K562 (cell line): ENCODE results near the gene NKIRAS1. TPM values are rescaled to one million over a fixed set of nuclear protein-coding genes. Genes with fewer than 3 reads are reported as not detected.

Source experiments
- CBX2 ChIP-seq: fragments of 200-600 bp; sonication (generic); IDR thresholded peaks from one replicate; pipeline ENCODE4 v1.6.1; 2012; ENCODE audit warnings: mild to moderate bottlenecking, low read length, inconsistent platforms; ENCODE audit not compliant: insufficient read depth, poor library complexity, severe bottlenecking
- CREBBP ChIP-seq: IDR thresholded peaks from one replicate; pipeline ENCODE4 v1.6.1; 2012; ENCODE audit warnings: low read depth, mild to moderate bottlenecking, control low read depth, inconsistent platforms, low read length
- GTF2E2 ChIP-seq: fragments of 200-800 bp; sonication (Bioruptor generic); IDR thresholded peaks from 2 replicates; pipeline ENCODE4 v1.6.1; 2016; ENCODE audit warnings: missing genetic modification characterization, missing compliant biosample characterization
- HDAC3 ChIP-seq: fragments of 450-650 bp; IDR thresholded peaks from 2 replicates; pipeline ENCODE4 v1.6.1; 2018; ENCODE audit warnings: borderline replicate concordance, mild to moderate bottlenecking, moderate library complexity; ENCODE audit not compliant: partially characterized antibody
- SPI1 ChIP-seq: IDR thresholded peaks from 2 replicates; pipeline ENCODE4 v1.6.1; 2011; ENCODE audit warnings: low read depth, low read length, control low read depth, borderline replicate concordance
- TAF7 ChIP-seq: fragments of 450-650 bp; IDR thresholded peaks from 2 replicates; pipeline ENCODE4 v1.6.1; 2016; ENCODE audit warnings: missing genetic modification characterization, missing compliant biosample characterization
- TCF3 ChIP-seq: sonication (generic); formaldehyde crosslinking; IDR thresholded peaks from 2 replicates; pipeline ENCODE4 v1.4.0; 2020; ENCODE audit warnings: mild to moderate bottlenecking, missing genetic modification reagents
- ZBED1 ChIP-seq: IDR thresholded peaks from 2 replicates; pipeline ENCODE4 v1.6.1; 2014
- ZNF780A ChIP-seq: fragments of 250-450 bp; sonication (Bioruptor Pico); IDR thresholded peaks from 2 replicates; pipeline ENCODE4 v1.5.0; 2021; ENCODE audit warnings: mild to moderate bottlenecking
- polyA plus RNA-seq, 8 experiments: library from polyadenylated mRNA; depleted of rRNA in 4 of 8; stranded (reverse) in 5 of 8; unstranded in 3 of 8; fragments of >200 nt; fragmentation: Nextera tagmentation in 2 of 8; fragmentation: Illumina TruSeq in 1 of 8; extraction: Ambion mirVana in 2 of 8; extraction: Trizol in 1 of 8; gene quantifications; 2 replicates each; pipeline versions ENCODE4 v1.2.1 to v1.2.3, GENCODE V29; 2011 to 2014; ENCODE audit warnings: inconsistent platforms in 1 of 8, missing spikeins in 1 of 8
- total RNA-seq, 7 experiments: library from RNA; depleted of rRNA in 6 of 7; stranded (reverse); fragments of >200 nt in 6 of 7; fragmentation: Illumina TruSeq in 2 of 7; extraction: Trizol in 2 of 7; gene quantifications; 2 replicates each; pipeline versions ENCODE4 v1.2.1 to v1.2.3, GENCODE V29; 2011 to 2021; ENCODE audit warnings: low replicate concordance in 1 of 7
- TF ChIP-seq, protein P1 (sequence below), 2 experiments: IDR thresholded peaks; 2 replicates each; pipeline ENCODE4 v1.6.1; 2012; ENCODE audit warnings: improper control_type of control experiment in 2 of 2, low read depth in 2 of 2, low read length in 2 of 2, borderline replicate concordance in 1 of 2
- TF ChIP-seq, protein P2 (sequence below): fragments of 200-400 bp; formaldehyde crosslinking; IDR thresholded peaks from 2 replicates; pipeline ENCODE4 v1.6.1; 2017; ENCODE audit warnings: mild to moderate bottlenecking, low read depth, low read length, moderate library complexity

Gene NKIRAS1
- total and polyA plus RNA-seq, 9 of the 15 experiments (the other 6 are each of a cell fraction or from before 2014, with no cell fraction given) = 5.1 to 10.3 (median 6.3) TPM

DNA sequence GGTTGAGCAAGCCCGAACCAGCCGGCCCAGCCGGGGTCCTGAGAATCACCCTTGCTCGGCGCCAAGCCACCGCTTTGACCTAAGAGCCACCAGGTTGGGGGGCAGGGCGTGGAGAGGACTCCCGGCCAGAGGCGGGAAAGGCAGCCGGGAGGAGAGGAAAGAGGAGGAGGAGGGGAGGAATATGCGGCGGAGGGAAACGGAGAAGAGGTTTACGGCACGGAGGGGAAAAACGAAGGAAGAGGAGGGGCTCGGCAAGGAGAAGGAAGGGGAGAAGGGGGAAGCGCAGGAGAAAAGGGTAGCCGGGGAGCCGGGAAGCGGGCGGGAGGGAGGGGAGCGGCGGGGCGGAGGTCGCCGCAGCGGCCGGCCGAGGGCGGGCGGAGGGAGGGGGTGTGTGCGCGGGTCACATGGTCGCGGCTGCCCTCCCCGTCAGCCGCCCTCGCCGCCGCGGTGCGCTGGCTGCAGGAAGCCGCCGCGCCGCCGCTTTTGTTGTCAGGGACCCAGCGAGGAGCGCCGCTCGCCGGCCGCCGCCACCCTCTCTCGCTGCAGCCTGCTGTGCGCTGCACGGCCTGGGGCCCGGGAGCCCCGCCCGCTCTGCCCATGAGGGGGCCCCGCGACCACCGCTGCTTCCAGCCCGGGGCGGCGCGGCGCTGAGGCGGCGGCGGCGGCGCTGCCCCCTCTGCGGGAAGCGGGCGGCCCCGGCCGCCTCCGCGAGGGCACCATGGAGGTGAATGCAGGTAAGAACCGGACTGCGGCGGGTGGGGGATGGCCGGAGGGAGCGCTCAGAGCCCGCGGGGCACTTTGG lies 28.3 kb upstream of the NKIRAS1 start, which contains the start of gene NR1D2 (continued):
- TF ChIP-seq, protein P1, sequence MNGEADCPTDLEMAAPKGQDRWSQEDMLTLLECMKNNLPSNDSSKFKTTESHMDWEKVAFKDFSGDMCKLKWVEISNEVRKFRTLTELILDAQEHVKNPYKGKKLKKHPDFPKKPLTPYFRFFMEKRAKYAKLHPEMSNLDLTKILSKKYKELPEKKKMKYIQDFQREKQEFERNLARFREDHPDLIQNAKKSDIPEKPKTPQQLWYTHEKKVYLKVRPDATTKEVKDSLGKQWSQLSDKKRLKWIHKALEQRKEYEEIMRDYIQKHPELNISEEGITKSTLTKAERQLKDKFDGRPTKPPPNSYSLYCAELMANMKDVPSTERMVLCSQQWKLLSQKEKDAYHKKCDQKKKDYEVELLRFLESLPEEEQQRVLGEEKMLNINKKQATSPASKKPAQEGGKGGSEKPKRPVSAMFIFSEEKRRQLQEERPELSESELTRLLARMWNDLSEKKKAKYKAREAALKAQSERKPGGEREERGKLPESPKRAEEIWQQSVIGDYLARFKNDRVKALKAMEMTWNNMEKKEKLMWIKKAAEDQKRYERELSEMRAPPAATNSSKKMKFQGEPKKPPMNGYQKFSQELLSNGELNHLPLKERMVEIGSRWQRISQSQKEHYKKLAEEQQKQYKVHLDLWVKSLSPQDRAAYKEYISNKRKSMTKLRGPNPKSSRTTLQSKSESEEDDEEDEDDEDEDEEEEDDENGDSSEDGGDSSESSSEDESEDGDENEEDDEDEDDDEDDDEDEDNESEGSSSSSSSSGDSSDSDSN (IDR thresholded peaks at IDR 0.05; ENCODE audit: borderline replicate concordance in 1 of 2, low read depth in 2 of 2, low read length in 2 of 2) = no peak
- TF ChIP-seq CREBBP (no peak), CBX2 (no peak), TAF7 (tag) (no peak), HDAC3 (no peak), GTF2E2 (tag) (no peak), ZNF780A (CRISPR knock-in tag) (no peak), TCF3 (no peak), ZBED1 (no peak), SPI1 (no peak)
- TF ChIP-seq, protein P2, sequence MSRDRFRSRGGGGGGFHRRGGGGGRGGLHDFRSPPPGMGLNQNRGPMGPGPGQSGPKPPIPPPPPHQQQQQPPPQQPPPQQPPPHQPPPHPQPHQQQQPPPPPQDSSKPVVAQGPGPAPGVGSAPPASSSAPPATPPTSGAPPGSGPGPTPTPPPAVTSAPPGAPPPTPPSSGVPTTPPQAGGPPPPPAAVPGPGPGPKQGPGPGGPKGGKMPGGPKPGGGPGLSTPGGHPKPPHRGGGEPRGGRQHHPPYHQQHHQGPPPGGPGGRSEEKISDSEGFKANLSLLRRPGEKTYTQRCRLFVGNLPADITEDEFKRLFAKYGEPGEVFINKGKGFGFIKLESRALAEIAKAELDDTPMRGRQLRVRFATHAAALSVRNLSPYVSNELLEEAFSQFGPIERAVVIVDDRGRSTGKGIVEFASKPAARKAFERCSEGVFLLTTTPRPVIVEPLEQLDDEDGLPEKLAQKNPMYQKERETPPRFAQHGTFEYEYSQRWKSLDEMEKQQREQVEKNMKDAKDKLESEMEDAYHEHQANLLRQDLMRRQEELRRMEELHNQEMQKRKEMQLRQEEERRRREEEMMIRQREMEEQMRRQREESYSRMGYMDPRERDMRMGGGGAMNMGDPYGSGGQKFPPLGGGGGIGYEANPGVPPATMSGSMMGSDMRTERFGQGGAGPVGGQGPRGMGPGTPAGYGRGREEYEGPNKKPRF = no peak
